Embryonic facial prominence (tissue), 1 donor: Measurements from ENCODE around the gene SLC1A7.
A peak's percentile ranks its signal among the peaks of the same experiment; 100 is the strongest.
"Not testable (repeated sequence)": the region's sequence is repeated elsewhere in the genome, so short reads cannot be mapped to it uniquely, and the experiment has no call there.

ENCODE experiments used
- DNase-seq: peaks from one replicate; pipeline ENCODE4 v3.0.0-alpha.2; 2016; ENCODE audit errors: extremely low spot score

The SLC1A7 gene

DNA sequence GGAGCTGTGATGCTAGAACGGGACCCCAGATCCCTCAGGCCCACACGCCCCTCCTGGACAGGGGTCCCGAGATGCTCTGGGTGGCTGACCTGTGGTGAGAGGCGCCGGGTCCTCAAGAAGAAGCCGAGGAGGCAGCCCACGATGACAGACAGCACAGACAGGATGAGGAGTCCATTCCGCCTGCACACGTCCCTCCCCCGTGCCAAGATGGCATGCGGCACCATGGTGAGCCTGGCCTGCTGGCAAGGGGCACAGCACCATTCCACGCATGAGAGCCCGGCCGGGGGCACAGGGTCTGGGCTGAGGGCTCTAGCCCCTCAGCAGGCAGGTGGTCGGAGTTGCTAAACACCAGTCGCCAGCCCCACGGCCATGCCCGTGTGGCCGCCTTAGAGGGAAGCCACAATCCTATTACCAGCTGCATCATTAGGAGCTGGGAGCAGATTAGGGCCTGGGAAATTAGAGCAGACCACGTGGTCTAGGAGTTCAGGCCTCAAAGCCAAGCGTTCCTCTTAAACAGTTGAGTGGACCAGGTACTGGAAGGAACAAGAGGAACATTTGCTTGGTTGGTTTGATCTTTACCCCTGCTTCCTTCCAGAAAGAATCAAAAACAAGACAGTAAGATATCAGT lies at the start of gene SLC1A7:
TSS of gene SLC1A7 (minus strand) at position 413 of the 628 bp plus-strand sequence. CDS start at position 224, 189 bp downstream.
- no peak for DNase-seq

DNA sequence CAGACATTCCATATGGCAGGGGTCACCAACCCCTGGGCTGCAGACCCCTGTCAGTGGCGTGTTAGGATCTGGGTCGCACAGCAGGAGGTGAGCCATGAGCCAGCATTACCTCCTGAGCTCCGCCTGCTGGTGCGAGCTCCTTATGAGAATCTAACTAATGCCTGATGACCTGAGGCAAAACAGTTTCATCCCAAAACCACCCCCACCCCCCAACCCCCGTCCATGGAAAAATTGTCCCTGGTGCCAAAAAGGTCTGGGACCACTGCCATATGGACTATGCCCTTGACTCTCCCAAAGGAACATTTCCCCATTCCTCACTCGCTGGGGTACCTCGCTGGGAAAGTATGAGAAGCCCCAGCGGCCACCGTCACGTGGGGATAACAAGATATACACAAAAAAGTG lies 47.8 kb upstream of the SLC1A7 start:
- DNase-seq = no peak

DNA sequence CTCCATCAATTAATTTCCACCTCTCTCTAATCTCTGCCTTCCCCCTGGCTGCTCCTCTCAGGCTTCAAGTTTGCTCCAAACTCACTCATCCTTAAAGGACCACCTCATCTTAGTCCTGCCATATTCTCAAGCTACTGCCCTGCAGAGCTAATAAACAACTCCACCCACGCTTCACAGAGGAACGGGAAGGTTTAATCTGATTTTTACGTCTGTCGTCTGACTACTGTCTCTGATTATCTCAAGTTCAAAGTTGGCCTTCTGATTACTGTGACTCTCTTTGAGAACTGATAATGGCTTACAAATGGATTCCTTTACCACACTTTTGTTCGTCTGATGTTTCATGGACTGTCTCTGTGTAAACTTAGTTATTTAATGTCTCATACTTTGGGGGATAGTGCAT lies 46.6 kb upstream of the SLC1A7 start:
- DNase-seq = no peak

DNA sequence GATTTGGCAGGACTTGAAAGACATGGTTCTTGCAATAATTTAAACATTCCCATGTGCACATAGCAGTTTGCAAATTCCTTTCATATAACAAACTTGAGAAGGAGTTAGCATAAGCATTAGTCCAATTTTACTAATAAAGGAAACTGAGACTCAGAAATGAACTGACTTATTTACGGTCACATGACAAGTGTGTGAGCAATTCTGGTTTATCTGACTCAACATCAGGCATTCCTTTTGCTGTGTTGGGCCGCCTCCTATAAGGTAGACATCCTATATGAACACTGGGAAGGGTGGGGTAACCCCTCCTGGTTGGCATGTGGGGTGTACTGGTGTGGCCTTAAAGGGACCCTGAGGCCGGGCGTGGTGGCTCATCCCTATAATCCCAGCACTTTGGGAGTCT lies 45.7 kb upstream of the SLC1A7 start:
- DNase-seq = no peak

DNA sequence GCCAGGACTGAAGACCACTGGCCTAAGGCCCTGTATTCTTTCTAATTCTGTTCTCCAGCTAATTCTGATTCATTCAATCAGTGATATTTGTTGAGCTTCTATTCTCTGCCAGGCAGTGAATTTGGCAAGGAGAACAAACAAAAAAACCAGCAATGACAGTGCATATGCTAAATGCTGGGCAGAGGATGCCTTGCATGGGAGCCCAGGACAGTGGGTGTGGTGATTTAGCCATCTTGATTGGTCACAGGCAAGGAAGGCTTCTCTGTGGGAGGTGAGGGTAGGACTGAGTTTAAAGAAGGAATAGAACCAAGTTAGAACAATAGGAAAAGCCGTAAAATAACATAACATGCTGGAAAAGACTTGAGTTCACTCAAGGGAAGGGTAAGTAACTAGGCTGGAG lies 45.0 kb upstream of the SLC1A7 start:
- no peak for DNase-seq

DNA sequence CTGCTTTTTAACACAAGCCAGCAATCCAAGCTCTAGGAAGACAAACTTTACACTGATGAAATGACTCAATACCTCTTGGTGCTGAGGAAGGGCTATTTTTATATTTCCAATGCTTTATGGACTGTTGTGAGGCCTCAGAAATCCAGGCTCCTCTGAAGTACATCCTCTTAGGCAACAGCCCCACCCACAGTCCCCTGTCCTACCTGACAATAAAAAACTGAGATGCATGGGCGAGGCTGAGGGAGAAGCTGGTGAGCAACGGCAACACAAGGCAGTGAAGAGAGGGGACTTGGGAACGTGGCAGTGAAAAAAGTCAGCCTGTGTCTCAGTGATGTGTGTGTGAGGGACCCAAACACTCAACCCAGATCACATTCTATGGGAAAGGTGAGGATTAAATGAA lies 44.1 kb upstream of the SLC1A7 start:
- no peak for DNase-seq

DNA sequence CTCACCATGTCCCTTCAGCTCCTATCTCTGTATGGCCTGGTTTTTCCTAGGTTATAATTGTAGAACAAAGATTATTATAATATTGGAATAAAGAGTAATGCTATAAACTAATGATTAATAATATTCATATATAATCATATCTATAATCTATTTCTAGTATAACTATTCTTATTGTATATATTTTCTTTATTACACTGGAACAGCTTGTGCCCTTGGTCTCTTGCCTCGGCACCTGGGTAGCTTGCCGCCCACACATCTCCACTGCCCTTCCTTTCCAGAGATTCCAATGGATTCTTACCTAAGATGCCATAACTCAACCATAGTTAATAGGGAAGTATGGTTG lies 43.5 kb upstream of the SLC1A7 start:
- DNase-seq = not testable (repeated sequence)

DNA sequence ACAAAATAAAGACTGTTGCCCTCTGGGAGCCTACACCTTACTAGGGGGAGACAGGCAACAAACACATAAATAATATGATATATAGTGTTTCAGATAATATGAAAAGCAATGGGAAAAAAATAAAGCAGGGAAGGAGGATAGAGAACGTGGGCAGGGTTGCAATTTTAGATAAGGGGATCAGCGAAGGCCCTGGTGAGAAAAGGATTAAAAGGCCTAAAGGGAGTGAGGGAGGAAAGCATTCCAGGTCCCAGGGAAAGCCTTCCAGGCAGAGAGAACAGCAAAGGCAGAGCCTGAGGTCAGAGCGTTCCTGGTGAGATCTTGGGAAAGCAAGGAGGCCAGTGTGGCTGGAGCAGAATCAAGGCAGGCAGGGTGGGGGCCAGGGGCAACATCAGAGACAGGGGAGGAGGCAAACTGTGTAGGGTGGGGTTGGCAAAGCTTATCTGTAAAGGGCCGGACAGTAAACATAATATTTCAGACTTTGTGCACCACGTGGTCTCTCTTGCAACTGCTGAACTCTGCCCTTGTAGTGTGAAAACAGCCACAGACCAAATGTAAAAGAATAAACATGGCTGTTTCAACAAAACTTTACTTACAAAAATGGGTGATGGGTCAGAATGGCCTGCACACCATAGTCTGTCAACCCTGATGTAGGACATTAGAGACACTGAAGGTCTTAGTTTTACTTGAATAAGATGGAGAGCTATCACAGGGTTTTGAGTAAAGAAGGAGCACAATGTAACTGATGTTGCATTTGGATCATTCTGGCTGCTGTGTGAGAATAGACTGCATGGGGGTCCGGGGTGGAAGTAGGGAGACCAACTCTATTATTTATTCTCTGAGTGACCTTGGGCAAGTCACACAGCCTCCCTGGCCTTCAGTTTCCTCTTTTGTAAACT lies 40.9 kb upstream of the SLC1A7 start:
- no peak for DNase-seq

DNA sequence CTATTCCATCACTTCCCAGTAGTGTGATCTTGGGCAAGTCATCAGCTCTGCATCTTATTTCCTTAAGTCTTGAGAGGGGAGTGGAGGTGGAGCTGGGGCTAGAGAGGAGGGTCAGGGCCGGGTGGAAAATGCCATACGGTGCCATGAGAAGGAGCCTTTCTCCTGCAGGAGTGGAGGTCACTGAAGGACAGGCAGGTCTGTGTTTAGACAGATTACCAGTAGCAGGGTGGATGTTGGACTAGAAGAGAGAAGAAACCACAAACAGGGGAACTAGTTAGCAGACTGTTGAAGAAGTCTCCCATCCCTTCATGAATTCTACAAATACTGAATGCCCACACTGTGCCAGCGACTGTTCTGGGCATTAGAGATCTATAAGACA lies 40.3 kb upstream of the SLC1A7 start:
- DNase-seq = no peak

DNA sequence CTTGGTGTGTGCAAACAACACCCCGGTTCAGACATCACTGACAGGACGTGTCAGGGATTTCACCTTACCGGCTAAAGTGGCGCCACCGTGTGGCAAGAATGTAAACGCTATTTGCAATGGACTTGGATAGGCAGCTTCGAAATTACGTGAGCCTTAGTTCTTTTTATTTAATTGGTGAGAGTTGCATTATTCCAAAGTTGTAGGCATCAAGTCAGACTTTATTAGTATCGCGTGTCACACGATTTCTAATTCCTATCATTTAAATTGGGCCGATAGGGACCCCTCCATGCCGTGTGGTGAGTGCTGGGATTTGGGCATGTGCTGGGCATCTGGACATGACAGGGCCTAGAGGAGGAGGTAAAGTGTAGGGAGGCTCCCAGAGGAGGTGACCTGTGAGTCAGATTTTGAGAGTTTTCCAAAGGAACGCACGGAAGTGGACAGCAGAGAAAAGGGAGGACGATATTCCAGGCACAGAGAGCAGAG lies 39.7 kb upstream of the SLC1A7 start:
- peak; percentile 60 for DNase-seq

DNA sequence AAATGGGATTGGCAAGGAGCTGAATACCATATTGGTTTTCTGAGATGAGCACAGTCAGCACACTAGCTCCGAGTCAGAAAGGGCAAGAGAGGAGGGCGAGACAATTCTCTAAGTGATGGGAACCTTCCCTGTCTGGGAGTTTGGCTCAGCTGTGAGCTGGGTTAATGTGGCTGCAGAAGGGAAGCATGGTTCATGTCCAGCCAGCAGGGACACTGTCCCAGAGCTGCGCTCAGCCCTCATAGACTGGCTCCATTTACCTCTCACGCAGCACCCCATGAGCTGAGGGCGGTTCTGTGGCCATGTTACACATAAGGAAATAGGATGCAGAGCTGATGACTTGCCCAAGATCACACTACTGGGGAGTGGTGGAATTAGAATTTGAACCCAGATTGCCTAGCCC lies 38.5 kb upstream of the SLC1A7 start:
- DNase-seq = no peak

DNA sequence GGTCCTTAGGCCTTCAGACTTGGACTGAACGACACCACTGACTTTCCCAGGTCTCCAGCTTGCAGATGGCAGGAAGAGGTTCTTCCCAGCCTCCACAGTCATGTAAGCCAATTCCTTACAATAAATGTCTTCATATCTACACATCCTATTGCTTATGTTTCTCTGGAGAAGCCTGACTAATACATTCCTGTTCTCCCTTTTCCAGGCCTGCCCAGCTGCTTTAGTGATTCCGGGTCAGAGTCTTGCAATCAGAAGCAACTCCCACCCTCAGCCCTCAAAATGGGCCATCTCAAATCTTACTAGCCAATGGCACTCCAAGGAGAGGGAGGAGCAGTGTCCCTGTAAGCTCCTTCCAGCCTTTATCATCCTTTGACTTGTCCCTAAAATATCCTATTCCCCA lies 37.8 kb upstream of the SLC1A7 start:
- no peak for DNase-seq

DNA sequence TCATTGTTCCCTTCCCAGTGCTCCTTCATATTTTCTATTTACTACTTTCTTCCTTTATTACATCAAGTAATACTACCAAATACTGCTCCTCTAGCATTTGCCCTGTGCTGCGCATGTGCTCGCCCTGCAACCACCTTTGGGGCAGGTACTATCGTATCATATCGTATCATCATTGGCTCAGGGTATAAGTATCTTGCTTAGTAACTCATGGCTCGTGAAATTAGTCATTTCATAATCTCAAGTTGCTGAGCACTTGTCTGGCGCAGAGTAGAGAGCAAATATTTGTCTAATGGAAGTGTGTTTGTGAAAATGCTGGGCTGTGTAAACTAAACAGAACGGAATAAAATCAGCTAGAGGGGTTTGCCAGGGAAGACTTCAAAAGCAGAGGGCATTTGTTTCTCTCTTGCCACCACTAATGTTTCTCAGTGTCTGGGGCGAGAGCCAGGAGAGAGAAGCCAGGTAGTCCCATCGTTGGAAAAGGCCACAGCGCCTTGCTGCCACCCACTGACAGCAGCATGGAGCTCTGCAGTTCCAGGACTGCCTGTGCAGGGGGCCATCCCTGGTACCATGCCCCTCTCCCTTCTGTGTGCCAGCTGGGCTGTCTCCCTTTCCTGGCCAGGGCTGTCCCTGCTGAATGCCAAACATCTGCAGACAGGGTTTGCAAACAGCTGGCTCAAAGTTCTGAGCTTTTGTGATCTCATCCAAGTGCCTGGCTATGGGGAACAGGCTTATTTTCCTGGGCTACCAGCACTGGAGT lies 34.2 kb upstream of the SLC1A7 start:
- peak; percentile 6 for DNase-seq

DNA sequence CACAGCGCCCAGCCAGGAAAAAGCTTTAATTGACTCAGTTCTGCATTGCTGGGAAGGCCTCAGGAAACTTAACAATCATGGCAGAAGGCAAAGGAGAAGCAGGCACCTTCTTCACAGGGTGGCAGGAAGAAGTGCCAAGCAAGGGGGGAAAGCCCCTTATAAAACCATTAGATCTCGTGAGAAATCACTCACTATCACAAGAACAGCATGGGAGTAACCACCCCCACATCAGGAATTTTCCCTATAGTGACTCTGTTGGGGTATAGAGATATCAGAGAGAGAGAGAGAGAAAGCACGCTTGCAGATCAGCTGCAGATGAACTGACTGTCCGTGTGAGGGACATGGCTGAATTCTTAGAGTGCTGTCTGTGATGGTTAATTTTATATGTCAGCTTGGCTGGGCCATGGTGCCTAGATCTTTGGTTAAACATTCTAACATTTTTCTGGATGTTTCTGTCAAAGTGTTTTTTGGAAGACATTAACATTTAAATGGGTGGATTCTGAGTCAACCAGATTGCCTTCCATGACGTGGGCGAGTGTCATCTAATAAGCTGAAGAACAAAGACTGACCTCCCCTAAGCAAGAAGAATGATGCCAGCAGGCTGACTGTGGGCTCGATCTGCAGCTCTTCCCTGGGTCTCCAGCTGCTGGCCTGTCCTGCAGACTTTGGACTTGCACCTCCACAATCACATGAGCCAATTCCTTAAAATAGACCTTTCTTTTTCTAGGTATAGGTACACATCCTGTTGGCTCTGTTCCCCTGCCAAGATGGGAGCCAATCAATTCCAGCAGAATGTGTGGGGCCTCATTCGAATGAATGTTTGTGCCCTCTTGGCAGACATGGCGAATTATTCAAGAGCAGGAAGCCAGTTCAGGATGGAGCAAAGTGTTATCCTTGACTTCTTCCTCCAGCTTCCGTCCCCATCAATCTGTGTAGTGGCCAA lies 32.8 kb upstream of the SLC1A7 start:
- DNase-seq = no peak

DNA sequence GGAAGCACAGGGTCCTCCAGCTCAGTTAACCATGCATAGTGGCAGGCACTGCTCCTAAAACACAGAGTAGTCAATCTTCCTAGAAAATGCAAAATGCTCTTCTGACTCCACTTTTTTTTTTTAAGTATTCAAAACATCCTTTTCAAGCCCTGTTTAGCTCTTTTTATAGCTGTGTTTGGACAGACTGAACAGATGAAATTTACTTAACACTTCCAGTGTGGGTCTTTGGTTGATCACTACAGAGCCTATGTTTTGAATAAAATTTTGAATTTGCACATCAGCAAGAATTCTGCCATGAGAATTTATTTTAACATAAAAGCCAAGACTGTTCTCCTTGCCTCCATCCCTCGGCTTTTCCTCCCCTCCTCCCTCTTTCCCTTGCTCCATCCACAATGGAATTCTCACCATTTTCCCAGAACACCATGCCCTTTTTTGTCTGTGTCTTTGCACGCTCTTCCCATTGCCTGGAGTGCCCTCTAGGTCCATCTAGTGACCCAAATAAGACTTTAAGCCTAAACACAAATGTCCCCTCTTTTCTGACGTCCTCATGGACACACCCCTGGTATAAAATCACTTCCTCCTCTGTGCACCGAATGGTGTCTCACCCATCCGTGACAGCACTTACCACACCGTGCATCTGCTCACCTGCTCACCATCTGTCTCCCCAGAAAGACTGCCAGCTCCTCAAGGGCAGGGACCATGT lies 30.1 kb upstream of the SLC1A7 start:
- DNase-seq = no peak

DNA sequence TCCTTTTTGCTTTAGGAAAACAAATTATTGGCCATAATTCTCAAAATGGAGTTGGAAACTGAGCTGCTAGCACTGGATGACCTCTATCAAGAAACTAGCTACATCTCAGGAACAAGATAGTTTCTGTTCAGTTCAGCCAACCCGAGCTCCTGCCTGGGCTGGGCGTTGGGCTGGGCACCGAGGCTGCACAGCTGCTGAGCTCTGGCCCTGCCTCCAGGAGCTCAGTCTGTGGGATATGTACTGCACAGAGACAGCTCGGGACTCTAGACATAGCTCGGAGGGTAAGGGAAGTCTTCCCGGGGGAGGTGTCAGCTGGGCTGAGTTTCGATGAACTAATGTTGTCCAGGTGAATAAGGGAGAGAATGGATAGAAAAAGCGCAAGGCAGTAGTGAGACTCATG lies 24.5 kb upstream of the SLC1A7 start:
- DNase-seq = no peak

DNA sequence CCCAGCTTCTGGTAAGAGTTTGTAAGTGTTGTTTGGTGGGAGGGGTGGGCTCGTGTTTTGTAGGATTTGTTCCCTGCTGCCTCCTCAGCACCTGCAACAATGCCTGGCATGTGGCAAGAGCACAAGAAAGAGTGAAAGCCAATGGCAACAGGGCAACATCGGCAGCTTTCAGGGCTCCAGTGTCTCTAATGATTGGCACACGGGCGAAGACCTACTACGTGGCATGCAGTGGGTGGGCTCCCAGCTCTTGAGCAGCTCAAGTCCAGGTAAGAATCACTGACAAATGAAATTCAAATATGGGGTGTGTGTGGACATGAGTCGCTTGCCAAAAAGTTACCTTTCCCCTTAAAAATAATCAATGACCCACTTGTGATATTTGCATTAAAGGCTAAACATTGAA lies 23.9 kb upstream of the SLC1A7 start:
- DNase-seq = no peak

DNA sequence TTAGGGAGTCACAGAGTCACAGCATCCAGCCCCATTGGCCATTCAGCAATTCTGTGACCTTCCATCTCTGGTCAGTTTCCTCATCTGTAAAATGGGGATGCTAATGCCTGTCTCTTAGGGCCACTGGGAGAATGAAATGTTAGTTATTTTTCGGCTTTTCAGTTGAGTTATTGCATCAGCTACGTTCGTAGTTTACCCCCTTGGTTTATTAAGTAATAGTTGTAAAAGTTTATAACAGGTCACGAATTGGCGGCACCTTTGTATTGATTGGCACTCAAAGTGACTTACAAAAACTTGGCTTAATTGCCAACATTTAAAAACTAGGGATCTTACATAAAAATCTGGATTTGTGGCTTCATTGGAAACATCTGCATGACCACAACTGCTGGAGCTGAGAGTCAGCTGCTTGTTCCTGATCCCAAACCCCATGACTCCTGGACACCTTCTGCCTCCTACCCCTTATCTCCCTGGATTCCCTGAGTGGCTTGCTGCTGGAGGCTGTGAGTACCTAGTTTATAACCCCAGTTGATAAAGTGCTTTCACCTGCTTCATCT lies 23.0 kb upstream of the SLC1A7 start:
- DNase-seq = no peak

DNA sequence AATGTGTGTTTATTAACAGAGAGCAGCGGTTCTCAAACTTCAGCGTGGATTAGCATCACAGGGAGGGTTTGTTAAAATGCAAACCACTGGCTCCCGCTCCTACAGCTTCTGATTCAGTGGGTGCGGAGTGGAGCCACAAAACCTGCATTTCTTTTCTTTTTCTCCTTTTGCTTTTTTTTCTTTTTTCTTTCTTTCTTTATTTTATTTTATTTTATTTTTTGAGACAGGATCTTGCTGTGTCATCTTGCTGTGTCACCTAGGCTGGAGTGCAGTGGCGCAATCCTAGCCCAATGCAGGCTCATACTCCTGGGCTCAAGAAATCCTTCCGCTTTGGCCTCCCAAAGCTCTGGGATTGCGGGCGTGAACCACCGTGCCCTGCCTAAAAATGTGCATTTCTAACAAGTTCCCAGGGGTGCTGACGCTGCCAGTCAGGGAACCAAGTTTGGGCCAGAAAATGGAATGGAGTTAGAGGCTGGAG lies 20.9 kb upstream of the SLC1A7 start:
- no peak for DNase-seq

DNA sequence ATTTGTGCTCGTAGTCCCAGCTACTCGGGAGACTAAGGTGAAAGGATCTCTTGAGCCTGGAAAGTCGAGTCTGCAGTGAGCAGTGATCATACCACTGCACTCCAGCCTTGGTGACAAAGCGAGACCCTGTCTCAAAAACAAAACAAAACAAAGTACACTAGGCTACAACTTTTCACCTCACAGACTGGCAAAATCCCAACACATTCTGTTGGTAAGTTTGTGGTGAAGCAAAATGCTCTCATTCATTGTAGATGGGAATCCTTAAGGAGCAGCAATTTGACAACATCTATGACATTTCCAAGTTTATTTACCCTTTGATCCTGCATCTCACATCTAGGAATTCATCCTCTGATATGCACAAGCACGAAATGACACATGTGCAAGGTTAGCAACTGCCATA lies 20.2 kb upstream of the SLC1A7 start:
- no peak for DNase-seq
